Activated T-cell treated with anti-CD3 and anti-CD28 coated beads, Interleukin-2, amount 50 U/mL, for 24 hours (primary cell): Measurements from ENCODE around the gene CNTN3.

ENCODE experiments used
- DNase-seq: peaks from one replicate; pipeline ENCODE4 v3.0.0-alpha.2; 2020
- H3K27ac Mint-ChIP-seq: 2 replicates; pipeline ENCODE4 v1.8.0; 2020; ENCODE audit warnings: mild to moderate bottlenecking, mixed read lengths
- H3K27me3 Mint-ChIP-seq: 2 replicates; pipeline ENCODE4 v1.8.0; 2020; ENCODE audit warnings: mixed read lengths
- H3K36me3 Mint-ChIP-seq: 2 replicates; pipeline ENCODE4 v1.8.0; 2020; ENCODE audit warnings: low read depth, mixed read lengths
- H3K4me1 Mint-ChIP-seq: 2 replicates; pipeline ENCODE4 v1.8.0; 2020; ENCODE audit warnings: low read depth, mixed read lengths
- H3K4me3 Mint-ChIP-seq: 2 replicates; pipeline ENCODE4 v1.8.0; 2020; ENCODE audit warnings: mild to moderate bottlenecking, moderate library complexity, mixed read lengths
- H3K9me3 Mint-ChIP-seq: 2 replicates; pipeline ENCODE4 v1.8.0; 2020; ENCODE audit warnings: mixed read lengths

The CNTN3 gene

DNA sequence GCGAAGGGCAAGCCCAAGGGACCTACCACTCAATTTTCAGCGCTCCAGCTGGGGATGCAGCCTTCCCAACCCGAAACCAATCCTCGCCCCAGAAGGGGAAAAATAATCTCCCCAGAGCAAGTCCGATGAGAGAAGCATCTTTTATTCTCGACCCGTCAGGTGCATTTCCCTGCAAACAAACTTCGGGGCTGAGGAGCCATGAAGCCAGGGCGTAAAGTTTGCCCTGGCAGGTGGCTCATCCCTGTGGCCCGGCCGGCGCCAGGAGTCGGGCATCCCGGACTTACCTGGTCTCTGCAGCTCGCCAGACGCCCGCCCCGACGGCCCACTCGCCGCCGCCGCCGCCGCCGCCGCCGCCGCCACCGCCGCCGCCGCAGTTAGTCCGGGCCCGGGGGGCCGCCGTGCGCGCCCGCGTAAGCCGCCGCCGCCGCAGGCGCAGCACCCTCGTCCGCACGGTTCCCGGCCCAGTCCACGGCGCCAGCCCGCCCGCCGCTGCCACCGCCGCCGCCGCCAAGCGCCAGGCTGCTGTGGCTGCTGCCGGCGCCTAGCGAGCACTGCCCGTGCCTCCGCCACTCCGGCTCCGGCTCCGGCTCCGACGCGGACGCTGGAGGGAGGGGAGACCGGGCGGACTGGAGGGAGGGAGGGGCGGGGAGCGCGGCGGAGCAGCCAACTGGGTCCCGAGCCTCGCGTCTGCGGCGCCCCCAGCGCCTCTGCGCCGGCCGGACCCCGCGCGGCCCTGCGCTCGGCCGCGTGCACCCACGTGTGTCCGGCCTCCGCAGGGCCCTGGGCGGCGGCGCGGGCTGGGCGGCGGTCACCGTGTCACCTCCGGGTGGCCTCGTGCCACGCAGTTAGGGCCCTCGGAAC, at the start of gene CNTN3:
TSS of gene CNTN3 (minus strand) at position 553 of the 861 bp plus-strand sequence. CDS start 93,547 bp downstream, outside the sequence.
- Mint-ChIP-seq H3K27ac (no peak within 1 kb of the TSS), H3K27me3 (peaks cover 30% of the 10 kb centered on the region), H3K4me1 (no peaks in the 10 kb centered on the region), H3K4me3 (no peak within 1 kb of the TSS), H3K9me3 (peaks cover 4% of the 10 kb centered on the region), H3K36me3 (no peaks in the 10 kb centered on the region)
- no peak for DNase-seq

DNA sequence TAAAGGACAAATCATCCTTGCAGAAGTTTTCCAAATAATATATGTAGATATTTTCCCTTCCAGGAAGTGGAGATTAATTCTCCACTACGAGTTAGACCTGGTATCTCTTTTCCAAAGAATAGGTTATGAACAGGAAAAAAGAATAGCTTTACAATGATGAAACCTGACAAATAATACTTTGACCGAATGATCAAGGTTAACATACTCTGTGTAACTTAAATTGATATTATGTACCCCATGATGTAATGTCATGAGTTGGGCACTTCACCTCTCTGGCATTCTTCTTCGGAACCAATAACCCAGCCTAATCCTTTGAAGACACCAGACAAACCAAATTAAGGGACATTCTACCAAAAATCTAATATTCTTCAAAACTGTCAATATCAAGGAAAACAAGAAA, 48.7 kb upstream of the CNTN3 start:
- Mint-ChIP-seq H3K27ac (no peak overlapping the region), H3K4me1 (no peaks in the 10 kb centered on the region), H3K36me3 (no peaks in the 10 kb centered on the region), H3K9me3 (peaks cover 20% of the 10 kb centered on the region), H3K27me3 (no peaks in the 10 kb centered on the region), H3K4me3 (no peak overlapping the region)
- DNase-seq: no peak

DNA sequence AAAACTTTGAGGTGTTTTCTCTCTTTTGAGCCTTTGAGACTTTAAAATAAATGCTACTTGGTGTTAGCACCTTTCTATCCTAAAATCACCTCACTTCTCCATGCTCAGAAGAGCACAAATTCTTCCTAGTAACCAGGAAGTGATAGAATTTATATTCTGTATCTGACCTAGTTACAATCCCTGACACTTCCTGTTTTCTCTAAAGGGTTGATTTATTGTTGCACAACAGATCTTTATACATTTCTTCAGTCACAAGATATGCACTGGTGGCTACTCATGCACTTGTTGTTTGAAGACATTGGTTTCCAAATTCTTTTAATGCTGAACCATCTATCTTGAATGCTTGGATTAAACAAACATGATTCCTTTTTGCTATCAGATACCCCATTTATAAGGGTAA, 47.2 kb upstream of the CNTN3 start:
- no peaks in the 10 kb centered on the region for H3K4me1 Mint-ChIP-seq
- H3K4me3 Mint-ChIP-seq: no peak overlapping the region
- H3K9me3 Mint-ChIP-seq: peaks cover 9% of the 10 kb centered on the region
- H3K36me3 Mint-ChIP-seq: no peaks in the 10 kb centered on the region
- H3K27ac Mint-ChIP-seq: no peak overlapping the region
- DNase-seq: no peak
- H3K27me3 Mint-ChIP-seq: no peaks in the 10 kb centered on the region

DNA sequence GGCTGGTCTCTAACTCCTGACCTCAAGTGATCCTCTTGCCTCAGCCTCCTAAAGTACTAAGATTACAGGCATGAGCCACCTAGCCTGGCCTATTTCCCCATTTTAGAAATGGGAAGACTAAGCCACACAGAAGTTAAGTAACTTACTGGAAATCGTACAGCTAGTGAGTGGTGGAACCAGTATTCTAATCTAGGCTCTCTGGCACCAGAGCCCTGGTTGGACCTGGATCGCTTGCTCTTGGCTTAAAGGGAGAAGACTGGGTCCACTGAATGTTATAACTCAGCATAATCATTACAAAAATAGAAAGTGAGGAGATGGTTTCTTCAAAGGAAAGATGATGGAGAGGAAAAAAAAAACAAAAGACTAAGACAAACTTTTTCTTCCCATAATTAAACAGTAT, 37.4 kb upstream of the CNTN3 start:
- Mint-ChIP-seq H3K36me3 (no peaks in the 10 kb centered on the region), H3K27ac (no peak overlapping the region), H3K4me3 (no peak overlapping the region), H3K27me3 (no peaks in the 10 kb centered on the region), H3K9me3 (peaks cover 13% of the 10 kb centered on the region), H3K4me1 (no peaks in the 10 kb centered on the region)
- no peak for DNase-seq

DNA sequence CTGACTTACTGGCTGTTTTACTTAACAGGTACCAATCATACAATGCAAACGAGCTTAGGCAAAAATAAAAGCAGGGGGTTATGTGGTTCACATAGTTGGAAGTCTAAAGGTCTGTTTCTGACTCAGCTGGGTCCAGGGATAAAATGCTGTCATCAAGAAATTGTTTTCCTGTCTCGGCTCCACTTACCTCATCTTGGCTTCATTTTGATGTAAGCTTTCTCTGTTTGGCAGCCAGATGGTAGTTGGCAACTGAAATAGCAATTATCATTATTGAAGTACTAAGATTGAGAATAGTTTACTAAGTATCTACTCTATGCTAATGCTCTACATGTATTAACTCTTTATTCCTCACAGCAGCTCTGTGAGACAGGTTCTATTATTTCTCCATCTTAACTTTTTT, 36.8 kb upstream of the CNTN3 start:
- H3K36me3 Mint-ChIP-seq: no peaks in the 10 kb centered on the region
- DNase-seq: no peak
- no peaks in the 10 kb centered on the region for H3K4me1 Mint-ChIP-seq
- no peak overlapping the region for H3K27ac Mint-ChIP-seq
- peaks cover 13% of the 10 kb centered on the region for H3K9me3 Mint-ChIP-seq
- no peak overlapping the region for H3K4me3 Mint-ChIP-seq
- no peaks in the 10 kb centered on the region for H3K27me3 Mint-ChIP-seq

DNA sequence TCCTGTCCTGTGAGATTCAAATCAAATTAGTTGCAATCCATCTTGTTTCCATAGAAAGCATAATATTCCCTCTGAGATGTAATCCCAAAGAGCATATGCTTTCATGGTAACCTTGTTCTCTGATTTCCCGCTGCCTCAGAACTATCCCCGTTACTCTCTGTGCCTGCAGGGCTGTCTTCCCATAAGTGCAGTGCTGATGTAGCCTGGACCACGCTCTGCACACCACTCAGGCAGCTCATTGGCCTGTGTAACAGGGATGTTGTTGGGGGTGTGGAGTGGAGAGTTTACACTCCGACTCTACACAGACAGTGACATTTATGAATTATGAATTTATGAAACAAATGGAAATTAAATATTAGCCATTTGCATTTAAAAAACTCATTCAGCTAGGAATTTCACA, 33.6 kb upstream of the CNTN3 start:
- Mint-ChIP-seq H3K27me3 (no peaks in the 10 kb centered on the region), H3K36me3 (no peaks in the 10 kb centered on the region), H3K4me1 (no peaks in the 10 kb centered on the region), H3K27ac (no peak overlapping the region), H3K4me3 (no peak overlapping the region), H3K9me3 (peaks cover 12% of the 10 kb centered on the region)
- no peak for DNase-seq

DNA sequence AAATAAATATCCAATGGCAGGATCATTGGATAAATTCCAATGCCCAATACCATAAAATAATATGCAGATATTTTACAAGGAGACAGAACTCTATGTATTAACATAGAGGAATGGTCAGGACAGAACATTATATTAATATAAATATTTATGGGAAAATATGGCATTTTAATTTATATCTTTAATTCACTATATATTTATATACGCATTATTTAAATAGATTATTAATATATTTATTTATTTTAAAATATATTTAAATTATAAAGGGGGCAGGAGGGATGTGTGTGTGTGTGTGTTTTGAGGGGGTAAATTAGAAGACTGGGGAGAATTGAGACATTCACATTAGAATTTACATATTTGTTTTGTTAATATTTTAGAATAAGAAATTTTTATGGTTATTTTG, 31.6 kb upstream of the CNTN3 start:
- no peaks in the 10 kb centered on the region for H3K36me3 Mint-ChIP-seq

DNA sequence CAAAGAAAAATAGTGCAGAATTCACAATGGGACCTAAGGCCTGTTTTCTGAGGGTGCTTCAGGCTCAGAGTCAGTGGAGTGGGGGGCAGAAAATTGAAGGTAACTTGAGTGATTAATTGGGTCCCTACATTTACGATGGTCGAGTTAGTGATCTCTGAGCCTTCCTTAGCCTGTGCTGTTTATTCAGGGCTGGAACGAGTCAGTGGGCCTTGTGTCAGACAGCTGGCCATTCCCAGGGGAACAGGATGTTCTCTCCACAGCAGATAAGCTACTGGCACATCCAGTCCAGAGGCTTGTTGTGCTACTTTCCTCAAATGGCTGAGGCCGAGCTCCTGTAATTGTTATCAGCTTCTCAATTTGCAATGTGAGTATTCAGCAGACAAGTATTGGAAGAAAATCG, 29.2 kb upstream of the CNTN3 start:
- H3K27ac Mint-ChIP-seq: no peak overlapping the region
- DNase-seq: no peak
- no peaks in the 10 kb centered on the region for H3K36me3 Mint-ChIP-seq
- peaks cover 2% of the 10 kb centered on the region for H3K9me3 Mint-ChIP-seq
- H3K4me3 Mint-ChIP-seq: no peak overlapping the region
- no peaks in the 10 kb centered on the region for H3K4me1 Mint-ChIP-seq
- H3K27me3 Mint-ChIP-seq: no peaks in the 10 kb centered on the region

More for the DNA sequence above, 31.6 kb upstream of the CNTN3 start:
- Mint-ChIP-seq H3K27ac (no peak overlapping the region), H3K27me3 (no peaks in the 10 kb centered on the region), H3K9me3 (peaks cover 10% of the 10 kb centered on the region), H3K4me1 (no peaks in the 10 kb centered on the region), H3K4me3 (no peak overlapping the region)
- DNase-seq: no peak

DNA sequence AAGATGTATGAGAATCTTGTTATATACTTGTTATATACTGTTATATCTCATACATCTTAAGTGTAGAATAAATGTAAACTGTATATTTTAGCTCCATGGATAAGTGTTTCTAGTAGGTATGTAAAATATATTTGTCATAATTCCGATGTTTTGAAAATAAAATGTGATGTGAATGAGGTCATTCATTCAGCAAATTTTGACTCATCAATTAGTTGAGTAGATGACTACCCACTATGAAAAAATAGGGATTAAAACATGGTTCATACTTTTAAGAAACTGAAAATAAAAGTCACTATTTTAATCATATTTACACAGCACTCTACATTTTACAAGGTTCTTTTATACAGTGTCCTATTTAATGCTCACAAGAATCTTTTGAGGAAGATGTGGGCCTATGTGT, 28.4 kb upstream of the CNTN3 start:
- Mint-ChIP-seq H3K4me1 (no peaks in the 10 kb centered on the region), H3K27me3 (no peaks in the 10 kb centered on the region), H3K9me3 (no peaks in the 10 kb centered on the region), H3K27ac (no peak overlapping the region), H3K4me3 (no peak overlapping the region), H3K36me3 (no peaks in the 10 kb centered on the region)
- no peak for DNase-seq

DNA sequence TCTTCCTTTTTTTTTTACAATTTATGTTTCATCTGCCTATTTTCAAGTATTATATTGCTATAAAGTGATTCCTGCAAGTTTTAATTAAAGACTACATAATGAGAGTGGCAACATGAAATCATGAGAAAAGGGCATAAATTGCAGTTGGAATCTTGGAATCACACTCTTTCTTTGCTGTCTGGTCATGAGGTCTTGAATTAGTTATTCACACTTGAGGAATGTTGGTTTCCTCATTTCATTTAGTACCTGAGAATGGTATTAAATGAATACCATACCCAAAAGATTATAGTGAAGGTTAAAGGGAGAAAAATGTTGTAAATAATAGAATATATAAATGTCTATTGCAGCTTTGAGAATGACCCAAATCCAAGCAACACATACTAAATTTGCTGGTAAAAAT, 25.8 kb upstream of the CNTN3 start:
- Mint-ChIP-seq H3K4me1 (no peaks in the 10 kb centered on the region), H3K36me3 (no peaks in the 10 kb centered on the region), H3K27me3 (no peaks in the 10 kb centered on the region), H3K27ac (no peak overlapping the region), H3K9me3 (peaks cover 5% of the 10 kb centered on the region), H3K4me3 (no peak overlapping the region)
- no peak for DNase-seq

DNA sequence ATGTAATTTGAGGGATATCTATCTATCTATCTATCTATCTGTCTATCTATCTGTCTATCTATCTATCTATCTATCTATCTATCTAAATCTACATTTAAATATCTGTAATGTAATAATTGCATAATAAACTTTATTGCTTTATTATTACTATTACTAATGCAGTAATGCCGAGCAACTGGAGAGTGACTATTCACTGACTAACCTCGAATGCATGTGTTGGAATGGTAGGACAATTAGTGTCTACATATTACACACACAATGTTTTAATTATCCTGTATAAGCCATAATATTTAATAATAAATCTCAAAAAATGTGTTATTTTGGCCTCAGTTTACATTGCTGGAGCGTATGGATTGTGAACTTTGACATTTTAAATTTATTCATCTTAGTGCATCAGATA, 25.2 kb upstream of the CNTN3 start:
- H3K9me3 Mint-ChIP-seq: peaks cover 5% of the 10 kb centered on the region
- no peak overlapping the region for H3K4me3 Mint-ChIP-seq
- H3K36me3 Mint-ChIP-seq: no peaks in the 10 kb centered on the region
- DNase-seq: no peak
- H3K27me3 Mint-ChIP-seq: no peaks in the 10 kb centered on the region
- H3K4me1 Mint-ChIP-seq: no peaks in the 10 kb centered on the region
- H3K27ac Mint-ChIP-seq: no peak overlapping the region

DNA sequence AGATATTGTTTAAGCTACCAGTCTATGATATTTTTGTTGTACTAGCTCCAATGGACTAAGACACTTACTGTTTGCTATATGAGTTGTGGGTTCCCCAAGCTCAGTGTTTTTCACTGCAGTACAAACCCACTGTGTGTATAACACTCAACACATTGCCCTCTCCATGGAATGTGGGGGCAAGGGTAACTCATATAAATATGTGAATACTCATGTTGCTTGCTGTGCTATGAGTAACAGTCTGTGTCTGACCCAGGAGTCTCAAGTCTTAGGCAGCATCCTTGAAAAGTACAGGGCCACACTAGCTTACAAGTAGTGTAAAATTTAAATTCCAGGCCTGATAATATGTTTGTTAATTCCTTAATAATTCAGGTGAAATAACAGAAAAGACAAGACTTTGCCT, 22.5 kb upstream of the CNTN3 start:
- no peak for DNase-seq
- Mint-ChIP-seq H3K36me3 (no peaks in the 10 kb centered on the region), H3K27me3 (no peaks in the 10 kb centered on the region), H3K27ac (no peak overlapping the region), H3K9me3 (peaks cover 7% of the 10 kb centered on the region), H3K4me1 (no peaks in the 10 kb centered on the region), H3K4me3 (no peak overlapping the region)

DNA sequence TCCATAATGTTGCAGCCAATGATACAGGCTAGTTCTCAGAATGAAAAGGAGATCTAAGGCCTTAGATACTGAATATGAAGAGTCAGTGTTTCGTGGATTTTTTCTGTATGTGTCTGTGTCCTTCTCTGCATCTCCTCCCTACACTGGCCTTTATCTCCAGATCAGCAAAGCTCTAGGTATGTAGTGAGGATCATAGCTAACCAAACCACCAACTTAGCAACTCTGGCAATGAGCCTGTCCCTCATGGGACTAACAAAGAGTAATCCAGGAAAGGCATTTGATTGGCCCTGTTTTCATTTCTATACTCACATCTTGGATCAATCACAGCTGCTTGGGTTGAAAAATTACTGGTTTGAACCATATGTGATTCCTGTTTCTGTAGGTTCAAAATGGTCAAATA, 18.6 kb upstream of the CNTN3 start:
- H3K36me3 Mint-ChIP-seq: no peaks in the 10 kb centered on the region
- H3K4me3 Mint-ChIP-seq: no peak overlapping the region
- H3K27ac Mint-ChIP-seq: no peak overlapping the region
- no peak for DNase-seq
- H3K27me3 Mint-ChIP-seq: no peaks in the 10 kb centered on the region
- H3K4me1 Mint-ChIP-seq: no peaks in the 10 kb centered on the region
- H3K9me3 Mint-ChIP-seq: peaks cover 11% of the 10 kb centered on the region

DNA sequence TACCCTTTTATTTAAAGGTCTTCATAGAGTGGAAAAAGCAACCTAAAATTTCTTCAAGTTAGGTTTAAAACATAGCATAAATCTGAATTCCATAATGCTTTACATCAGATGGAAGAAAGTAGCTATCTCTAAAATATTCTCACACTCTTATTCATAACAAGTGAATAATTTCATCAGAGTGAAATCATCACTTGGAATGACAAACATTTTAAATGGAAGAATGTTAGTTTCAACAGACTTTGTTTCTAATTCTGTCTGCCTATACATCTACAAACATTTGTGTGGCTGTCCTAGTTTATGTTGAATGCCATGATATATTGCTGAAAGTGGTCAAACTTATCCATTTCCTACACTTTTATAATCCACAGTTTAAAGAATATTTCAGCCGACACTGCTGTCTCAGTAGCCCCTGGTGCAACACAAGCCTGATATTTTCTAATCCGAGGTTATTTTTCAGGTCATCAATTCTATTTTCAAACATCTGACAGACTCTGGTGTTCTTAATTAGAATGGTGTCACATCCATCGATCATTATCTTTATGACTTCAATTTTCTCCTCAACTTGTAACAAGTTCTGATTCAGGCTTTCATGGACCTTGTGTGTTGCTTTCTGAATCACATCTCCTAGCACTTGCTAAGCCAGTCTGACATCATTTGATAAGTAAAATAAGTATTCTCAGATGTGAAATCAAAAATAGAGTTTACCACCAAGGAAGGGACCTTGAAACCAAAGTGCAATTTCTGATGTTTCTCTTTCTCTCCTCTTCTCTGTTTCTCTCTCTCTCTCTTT, 17.1 kb upstream of the CNTN3 start:
- Mint-ChIP-seq H3K4me1 (no peaks in the 10 kb centered on the region), H3K4me3 (no peak overlapping the region), H3K9me3 (peaks cover 9% of the 10 kb centered on the region), H3K36me3 (no peaks in the 10 kb centered on the region), H3K27me3 (no peaks in the 10 kb centered on the region), H3K27ac (no peak overlapping the region)
- DNase-seq: no peak

DNA sequence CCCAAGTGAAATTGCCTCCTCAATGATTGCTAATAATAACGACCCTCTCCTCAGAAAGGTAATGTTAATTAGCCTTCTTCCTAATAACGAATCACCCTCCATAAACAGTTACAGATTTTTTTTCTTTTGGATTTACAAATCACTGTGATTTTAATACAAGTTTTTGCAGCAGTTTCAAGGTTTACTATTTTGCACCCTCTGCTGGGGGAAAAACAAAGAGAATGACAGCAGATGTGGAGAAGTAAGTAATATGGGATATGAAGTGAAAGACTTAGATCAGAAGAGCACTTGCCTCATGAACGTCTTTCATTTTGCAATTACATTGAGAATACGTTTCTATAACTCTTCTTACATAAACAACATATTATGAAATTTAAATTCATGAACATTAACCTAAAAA, 16.1 kb upstream of the CNTN3 start:
- no peak overlapping the region for H3K4me3 Mint-ChIP-seq
- H3K27ac Mint-ChIP-seq: no peak overlapping the region
- DNase-seq: no peak
- H3K27me3 Mint-ChIP-seq: no peaks in the 10 kb centered on the region
- peaks cover 7% of the 10 kb centered on the region for H3K9me3 Mint-ChIP-seq
- H3K36me3 Mint-ChIP-seq: no peaks in the 10 kb centered on the region
- no peaks in the 10 kb centered on the region for H3K4me1 Mint-ChIP-seq
